Esophagus muscularis mucosa (tissue), 4 donors: Measurements from ENCODE around the gene LYPD3. TPM values are rescaled to one million over a fixed set of nuclear protein-coding genes. Genes with fewer than 3 reads are reported as not detected.
A peak's percentile ranks its signal among the peaks of the same experiment; 100 is the strongest.

Experiments
- DNase-seq: peaks from one replicate; pipeline ENCODE4 v3.0.0-alpha.2; 2017; ENCODE audit errors: extremely low spot score
- H3K27ac ChIP-seq, 4 donors: fragments of 200-600 bp; sonication (generic); replicated peaks in 1 of 4; 1 replicate in 3 of 4; 2 replicates in 1 of 4; pipeline ENCODE4 v1.5.1; 2016 to 2019; ENCODE audit warnings: mild to moderate bottlenecking in 1 of 4
- H3K27me3 ChIP-seq, 4 donors: fragments of 200-600 bp; sonication (generic); one replicate each; pipeline versions ENCODE4 v1.5.1 to v1.6.0; 2016 to 2019
- H3K36me3 ChIP-seq, 4 donors: fragments of 200-600 bp; sonication (generic); one replicate each; pipeline ENCODE4 v1.5.1; 2016 to 2019
- H3K4me1 ChIP-seq, 4 donors: fragments of 200-600 bp; sonication (generic); one replicate each; pipeline ENCODE4 v1.5.1; 2016 to 2019
- H3K4me3 ChIP-seq, 4 donors: fragments of 200-600 bp; sonication (generic); 1 replicate in 2 of 4; 2 replicates in 2 of 4; pipeline ENCODE4 v1.5.1; 2016 to 2019; ENCODE audit warnings: mild to moderate bottlenecking in 4 of 4, moderate library complexity in 1 of 4
- H3K9me3 ChIP-seq, 4 donors: fragments of 200-600 bp; sonication (generic); 1 replicate in 3 of 4; 2 replicates in 1 of 4; pipeline ENCODE4 v1.5.1; 2016 to 2019
- EP300 ChIP-seq: sonication (generic); formaldehyde crosslinking; IDR thresholded peaks from one replicate; pipeline ENCODE4 v1.6.1; 2017; ENCODE audit warnings: antibody characterized with exemption
- POLR2A ChIP-seq: fragments of 450-650 bp; IDR thresholded peaks from one replicate; pipeline ENCODE4 v1.6.1; 2017; ENCODE audit warnings: antibody characterized with exemption, moderate library complexity, mild to moderate bottlenecking, low read depth
- POLR2AphosphoS5 ChIP-seq, 2 donors: sonication (generic); formaldehyde crosslinking; IDR thresholded peaks; one replicate each; pipeline ENCODE4 v1.6.1; 2017; ENCODE audit warnings: antibody characterized with exemption in 2 of 2
- WGBS: methylation state at CpG from one replicate; pipeline ENCODE4 v1.1.5; 2018; 5-methylcytosine and 5-hydroxymethylcytosine counted together
- intact Hi-C: fragments of 100-400 bp; cut with DNase I; formaldehyde crosslinking; loops from one replicate; pipeline ENCODE4 v1.15.1; 2023
- total RNA-seq, 4 donors: library from RNA; depleted of rRNA; stranded (reverse); fragments of >200 nt; gene quantifications; one replicate each; pipeline versions ENCODE4 v1.1.0 to v1.2.1, GENCODE V29; 2016
- TF ChIP-seq, protein P1 (sequence below), 3 experiments: fragments of 200-600 bp in 2 of 3; fragments of 450-650 bp in 1 of 3; sonication (generic) in 2 of 3; IDR thresholded peaks; one replicate each; pipeline ENCODE4 v1.5.1; 2017 to 2019; ENCODE audit warnings: antibody characterized with exemption in 3 of 3, mild to moderate bottlenecking in 2 of 3, moderate library complexity in 1 of 3

LYPD3 gene
- total RNA-seq, 4 donors from 2014 or later, result 0.42 to 1.4 (median 0.84) TPM

DNA sequence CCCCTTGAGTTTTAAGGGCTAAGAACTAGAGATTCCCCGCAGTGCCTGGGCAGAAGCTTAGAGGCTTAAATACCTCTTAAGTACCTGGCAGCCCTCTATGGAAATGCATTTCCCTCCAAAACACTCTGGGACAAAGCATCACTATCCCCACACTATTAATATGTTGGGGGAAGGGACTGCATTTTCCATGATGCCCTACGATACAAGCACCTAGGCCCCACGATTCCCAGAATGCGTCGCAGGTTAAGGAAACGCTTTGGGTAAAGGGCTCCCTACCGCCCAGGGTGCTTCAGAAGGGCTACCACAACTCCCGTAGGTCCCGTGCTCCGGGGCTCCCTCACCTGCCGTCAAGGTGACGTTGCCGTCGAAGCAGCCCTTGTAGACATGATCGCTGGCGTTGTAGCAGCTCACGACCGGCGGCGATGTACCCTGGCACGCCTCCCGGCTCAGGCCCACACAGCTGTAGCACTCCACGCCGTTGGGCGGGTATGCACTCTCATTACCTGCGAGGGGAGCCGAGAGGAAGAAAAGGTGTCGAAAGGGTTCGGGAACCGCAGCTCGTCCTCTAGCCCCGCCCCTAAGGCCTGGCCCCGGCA, 2.5 kb downstream of the LYPD3 start:
- WGBS, result 26% methylated on average over 15 of the region's 33 CpGs
- intact Hi-C loops, result loop anchor here (5.0 kb wide), 1 partner anchor 39 kb away; the partner anchor contains the start of gene PHLDB3

GRCh38 chr19:43462383-43462782, 3.0 kb downstream of the LYPD3 start:
- intact Hi-C loops, result loop anchor here (5.0 kb wide), 1 partner anchor 40 kb away; the partner anchor contains the start of gene PHLDB3
- WGBS, result 90% methylated on average over 7 of the region's 7 CpGs
- DNase-seq, result no peak
- peaks cover 0 to 6% (median 3%) of the 10 kb centered on the region in 4 donors for H3K36me3 ChIP-seq
- peak overlapping the region in 3 of 4 donors; percentile 89 to 94 (median 90) for H3K27ac ChIP-seq
- peaks cover 6 to 30% (median 25%) of the 10 kb centered on the region in 4 donors for H3K4me1 ChIP-seq
- TF ChIP-seq, protein P1, sequence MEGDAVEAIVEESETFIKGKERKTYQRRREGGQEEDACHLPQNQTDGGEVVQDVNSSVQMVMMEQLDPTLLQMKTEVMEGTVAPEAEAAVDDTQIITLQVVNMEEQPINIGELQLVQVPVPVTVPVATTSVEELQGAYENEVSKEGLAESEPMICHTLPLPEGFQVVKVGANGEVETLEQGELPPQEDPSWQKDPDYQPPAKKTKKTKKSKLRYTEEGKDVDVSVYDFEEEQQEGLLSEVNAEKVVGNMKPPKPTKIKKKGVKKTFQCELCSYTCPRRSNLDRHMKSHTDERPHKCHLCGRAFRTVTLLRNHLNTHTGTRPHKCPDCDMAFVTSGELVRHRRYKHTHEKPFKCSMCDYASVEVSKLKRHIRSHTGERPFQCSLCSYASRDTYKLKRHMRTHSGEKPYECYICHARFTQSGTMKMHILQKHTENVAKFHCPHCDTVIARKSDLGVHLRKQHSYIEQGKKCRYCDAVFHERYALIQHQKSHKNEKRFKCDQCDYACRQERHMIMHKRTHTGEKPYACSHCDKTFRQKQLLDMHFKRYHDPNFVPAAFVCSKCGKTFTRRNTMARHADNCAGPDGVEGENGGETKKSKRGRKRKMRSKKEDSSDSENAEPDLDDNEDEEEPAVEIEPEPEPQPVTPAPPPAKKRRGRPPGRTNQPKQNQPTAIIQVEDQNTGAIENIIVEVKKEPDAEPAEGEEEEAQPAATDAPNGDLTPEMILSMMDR (IDR thresholded peaks at IDR 0.05), result no peak
- TF ChIP-seq POLR2AphosphoS5 (IDR thresholded peaks at IDR 0.05), result no peak
- TF ChIP-seq POLR2A, result no peak
- H3K9me3 ChIP-seq, result no peaks in the 10 kb centered on the region
- H3K27me3 ChIP-seq, result no peaks in the 10 kb centered on the region
- peak overlapping the region in 1 of 4 donors; percentile 79 for H3K4me3 ChIP-seq

More for the DNA sequence above, 2.5 kb downstream of the LYPD3 start:
- no peaks in the 10 kb centered on the region for H3K9me3 ChIP-seq
- peak overlapping the region; percentile 67 to 79 (median 72) for H3K4me3 ChIP-seq
- peak overlapping the region; percentile 89 to 94 (median 90) for H3K27ac ChIP-seq
- H3K27me3 ChIP-seq, result no peaks in the 10 kb centered on the region
- peaks cover 0 to 6% (median 3%) of the 10 kb centered on the region in 4 donors for H3K36me3 ChIP-seq
- no peak for TF ChIP-seq POLR2A
- TF ChIP-seq, protein P1 (IDR thresholded peaks at IDR 0.05), result no peak
- TF ChIP-seq EP300, result no peak
- no peak for TF ChIP-seq POLR2AphosphoS5 (IDR thresholded peaks at IDR 0.05)
- DNase-seq, result no peak
- peaks cover 6 to 30% (median 25%) of the 10 kb centered on the region in 4 donors for H3K4me1 ChIP-seq

DNA sequence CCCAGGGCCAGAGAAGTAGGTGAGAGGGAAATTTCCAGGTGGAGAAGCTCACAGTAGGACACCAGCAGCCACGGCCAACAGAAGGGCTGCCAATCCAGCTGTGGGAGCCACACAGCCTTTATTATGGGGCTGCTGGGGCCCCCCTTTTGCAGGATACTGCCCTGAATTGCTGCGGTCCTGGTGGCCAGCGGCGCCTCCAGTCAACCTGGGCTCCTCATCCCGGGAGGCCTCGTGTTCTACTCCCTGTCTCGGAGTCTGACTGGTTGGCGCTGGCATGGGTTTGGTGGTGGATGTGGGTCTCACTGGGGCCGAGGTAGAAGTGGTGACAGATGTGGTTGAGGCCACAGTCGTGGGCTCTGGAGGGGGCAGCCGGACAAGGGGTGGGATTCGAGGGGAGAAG, 4.1 kb downstream of the LYPD3 start:
- no peak overlapping the region for H3K27ac ChIP-seq
- TF ChIP-seq EP300 (no peak), POLR2A (no peak), POLR2AphosphoS5 (IDR thresholded peaks at IDR 0.05) (no peak)
- TF ChIP-seq, protein P1 (IDR thresholded peaks at IDR 0.05), result no peak
- no peak overlapping the region for H3K4me3 ChIP-seq
- peaks cover 0 to 6% (median 3%) of the 10 kb centered on the region in 4 donors for H3K36me3 ChIP-seq
- H3K4me1 ChIP-seq, result peaks cover 6 to 30% (median 25%) of the 10 kb centered on the region in 4 donors
- intact Hi-C loops, result loop anchor here (5.0 kb wide), 1 partner anchor 41 kb away; the partner anchor contains the start of gene PHLDB3
- WGBS, result 93% methylated on average over 12 of the region's 12 CpGs
- DNase-seq, result no peak
- H3K27me3 ChIP-seq, result no peaks in the 10 kb centered on the region
- no peaks in the 10 kb centered on the region for H3K9me3 ChIP-seq

DNA sequence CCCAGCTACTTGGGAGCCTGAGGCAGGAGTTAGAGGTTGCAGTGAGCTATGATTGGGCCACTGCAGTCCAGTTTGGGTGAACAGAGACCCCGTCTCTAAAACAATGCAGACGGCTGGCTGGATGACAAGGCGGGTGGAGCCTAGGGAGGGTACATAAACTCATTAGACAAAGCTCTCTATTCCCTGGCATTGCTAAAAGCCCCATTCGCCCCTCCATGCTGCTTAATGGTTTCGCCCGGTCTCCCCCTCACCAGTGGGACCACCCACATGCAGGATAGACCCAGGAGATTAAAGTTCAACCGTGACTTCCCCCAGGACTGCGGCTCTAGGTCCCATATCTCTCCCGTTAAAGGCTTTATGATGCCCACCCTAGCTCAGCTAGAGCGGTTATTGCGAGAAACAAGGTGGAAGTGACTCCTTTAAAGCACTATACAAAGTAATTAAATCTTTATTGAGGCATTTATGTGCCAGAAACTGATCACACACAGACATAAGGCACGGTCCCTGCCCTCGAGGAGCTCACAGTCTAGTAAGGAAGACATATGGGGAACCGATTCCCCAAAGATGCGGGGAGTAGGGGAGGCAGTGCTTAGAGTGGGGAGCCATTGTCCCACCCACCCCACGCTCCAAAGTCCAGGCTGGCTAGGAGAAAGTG, 4.9 kb downstream of the LYPD3 start:
- peaks cover 0 to 6% (median 3%) of the 10 kb centered on the region in 4 donors for H3K36me3 ChIP-seq
- TF ChIP-seq, protein P1 (IDR thresholded peaks at IDR 0.05), result no peak
- no peak for TF ChIP-seq EP300
- TF ChIP-seq POLR2A, result no peak
- no peak for TF ChIP-seq POLR2AphosphoS5 (IDR thresholded peaks at IDR 0.05)
- intact Hi-C loops, result loop anchor here (5.0 kb wide), 1 partner anchor 42 kb away; the partner anchor contains the start of gene PHLDB3
- no peak overlapping the region for H3K27ac ChIP-seq
- WGBS, result 82% methylated on average over 16 of the region's 16 CpGs
- no peak overlapping the region for H3K4me3 ChIP-seq
- H3K27me3 ChIP-seq, result no peaks in the 10 kb centered on the region
- no peaks in the 10 kb centered on the region for H3K9me3 ChIP-seq
- no peak for DNase-seq
- peaks cover 6 to 29% (median 26%) of the 10 kb centered on the region in 4 donors for H3K4me1 ChIP-seq
